Measurements from ENCODE around the gene WNT10A.

Gene WNT10A

GRCh38 chr2:218837495-218837894, 43.2 kb upstream of the WNT10A start:
- no peaks in the 10 kb centered on the region for H3K9me3 ChIP-seq (ENCODE audit: control insufficient read depth, insufficient read depth, low read depth, low read length)
- peaks cover 13% of the 10 kb centered on the region for H3K4me1 ChIP-seq (ENCODE audit: control insufficient read depth, insufficient read depth, low read length)
- no peak for TF ChIP-seq KLF8 (tag by site-specific recombination; IDR thresholded peaks at IDR 0.05)
- TF ChIP-seq ZBTB7A (tag by site-specific recombination; IDR thresholded peaks at IDR 0.05; ENCODE audit: low read depth), result no peak
- TF ChIP-seq, protein P1, sequence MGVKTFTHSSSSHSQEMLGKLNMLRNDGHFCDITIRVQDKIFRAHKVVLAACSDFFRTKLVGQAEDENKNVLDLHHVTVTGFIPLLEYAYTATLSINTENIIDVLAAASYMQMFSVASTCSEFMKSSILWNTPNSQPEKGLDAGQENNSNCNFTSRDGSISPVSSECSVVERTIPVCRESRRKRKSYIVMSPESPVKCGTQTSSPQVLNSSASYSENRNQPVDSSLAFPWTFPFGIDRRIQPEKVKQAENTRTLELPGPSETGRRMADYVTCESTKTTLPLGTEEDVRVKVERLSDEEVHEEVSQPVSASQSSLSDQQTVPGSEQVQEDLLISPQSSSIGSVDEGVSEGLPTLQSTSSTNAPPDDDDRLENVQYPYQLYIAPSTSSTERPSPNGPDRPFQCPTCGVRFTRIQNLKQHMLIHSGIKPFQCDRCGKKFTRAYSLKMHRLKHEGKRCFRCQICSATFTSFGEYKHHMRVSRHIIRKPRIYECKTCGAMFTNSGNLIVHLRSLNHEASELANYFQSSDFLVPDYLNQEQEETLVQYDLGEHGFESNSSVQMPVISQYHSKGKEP (tag by site-specific recombination; IDR thresholded peaks at IDR 0.05), result no peak
- TF ChIP-seq OSR2 (tag by site-specific recombination; IDR thresholded peaks at IDR 0.05), result no peak
- no peak for TF ChIP-seq ZNF211 (tag by site-specific recombination; IDR thresholded peaks at IDR 0.05; ENCODE audit: low read depth)
- TF ChIP-seq ZNF626 (tag by site-specific recombination; IDR thresholded peaks at IDR 0.05), result no peak
- TF ChIP-seq ZNF2 (tag by site-specific recombination; IDR thresholded peaks at IDR 0.05), result no peak
- TF ChIP-seq RBAK (tag by site-specific recombination; IDR thresholded peaks at IDR 0.05), result no peak
- no peak for TF ChIP-seq ZNF16 (tag by site-specific recombination; IDR thresholded peaks at IDR 0.05; ENCODE audit: low read depth)
- no peak for TF ChIP-seq GLIS1 (tag by site-specific recombination; IDR thresholded peaks at IDR 0.05)
- no peak for TF ChIP-seq SETDB1 (IDR thresholded peaks at IDR 0.05; ENCODE audit: insufficient read length, low read length)
- TF ChIP-seq ZNF19 (tag by site-specific recombination; IDR thresholded peaks at IDR 0.05; ENCODE audit: low read depth), result no peak
- TF ChIP-seq KLF1 (tag by site-specific recombination; IDR thresholded peaks at IDR 0.05), result no peak
- TF ChIP-seq ZNF10 (tag by site-specific recombination; IDR thresholded peaks at IDR 0.05), result no peak
- TF ChIP-seq ZNF791 (tag by site-specific recombination; IDR thresholded peaks at IDR 0.05), result no peak
- no peak for TF ChIP-seq MYNN (tag by site-specific recombination; IDR thresholded peaks at IDR 0.05; ENCODE audit: borderline replicate concordance)
- TF ChIP-seq ZNF792 (tag by site-specific recombination; IDR thresholded peaks at IDR 0.05), result no peak
- no peak for TF ChIP-seq FEZF1 (tag by site-specific recombination; IDR thresholded peaks at IDR 0.05)
- no peak for TF ChIP-seq ZNF510 (tag by site-specific recombination; IDR thresholded peaks at IDR 0.05; ENCODE audit: insufficient replicate concordance)
- H3K4me3 ChIP-seq (ENCODE audit: low read depth, low read length), result no peak overlapping the region
- CTCF ChIA-PET, result interaction anchor here (0.7 to 4.9 kb wide), 4 partner anchors 9 to 150 kb away, joined by 4 to 22 read pairs (median 4); no protein-coding TSS in a partner anchor
- H3K27ac ChIP-seq (ENCODE audit: extremely low read depth, low read depth, low read length), result no peak overlapping the region
- POLR2A ChIA-PET, result no interaction called here
- no peaks in the 10 kb centered on the region for H3K36me3 ChIP-seq (ENCODE audit: control insufficient read depth in 2 of 2, insufficient read depth in 1 of 2, low read length in 2 of 2)

GRCh38 chr2:218839430-218839829, 41.2 kb upstream of the WNT10A start:
- Histone ChIP-seq H3K27ac (ENCODE audit: extremely low read depth, low read depth, low read length) (no peak overlapping the region), H3K36me3 (ENCODE audit: control insufficient read depth in 2 of 2, insufficient read depth in 1 of 2, low read length in 2 of 2) (no peaks in the 10 kb centered on the region), H3K9me3 (ENCODE audit: control insufficient read depth, insufficient read depth, low read depth, low read length) (no peaks in the 10 kb centered on the region), H3K4me1 (ENCODE audit: control insufficient read depth, insufficient read depth, low read length) (peaks cover 6% of the 10 kb centered on the region), H3K4me3 (ENCODE audit: low read depth, low read length) (no peak overlapping the region)
- CTCF ChIA-PET, result interaction anchor here (0.5 to 4.9 kb wide), 7 partner anchors 8 to 315 kb away, joined by 3 to 22 read pairs (median 4); partner anchors contain the start of gene TTLL4
- POLR2A ChIA-PET, result no interaction called here
- TF ChIP-seq HOXA7 (CRISPR knock-in tag; IDR thresholded peaks at IDR 0.05; ENCODE audit: borderline replicate concordance) (no peak), ZNF248 (tag by site-specific recombination; IDR thresholded peaks at IDR 0.05) (no peak), ZBTB1 (tag by site-specific recombination; IDR thresholded peaks at IDR 0.05) (no peak), ZNF692 (tag by site-specific recombination; IDR thresholded peaks at IDR 0.05) (no peak), TRIM28 (IDR thresholded peaks at IDR 0.05; ENCODE audit: borderline replicate concordance, low read length) (no peak), MYNN (tag by site-specific recombination; IDR thresholded peaks at IDR 0.05; ENCODE audit: borderline replicate concordance) (no peak), ZNF560 (tag by site-specific recombination; IDR thresholded peaks at IDR 0.05; ENCODE audit: borderline replicate concordance) (no peak), ZNF23 (tag by site-specific recombination; IDR thresholded peaks at IDR 0.05; ENCODE audit: borderline replicate concordance) (no peak), KLF17 (tag by site-specific recombination; IDR thresholded peaks at IDR 0.05) (no peak), ZNF768 (tag by site-specific recombination; IDR thresholded peaks at IDR 0.05) (no peak), ZNF561 (tag by site-specific recombination; IDR thresholded peaks at IDR 0.05; ENCODE audit: borderline replicate concordance) (no peak), ZNF48 (tag by site-specific recombination; IDR thresholded peaks at IDR 0.05) (no peak), ZNF184 (tag by site-specific recombination; IDR thresholded peaks at IDR 0.05) (no peak), ZNF423 (tag by site-specific recombination; IDR thresholded peaks at IDR 0.05) (no peak), ZNF311 (tag by site-specific recombination; IDR thresholded peaks at IDR 0.05; ENCODE audit: borderline replicate concordance) (no peak), ZNF157 (tag by site-specific recombination; IDR thresholded peaks at IDR 0.05) (no peak)
